GM18861 (cell line): Measurements from ENCODE around the gene CYLD.

Experiments
- ATAC-seq: cut with Tn5 transposase; IDR thresholded peaks from one replicate; pipeline ENCODE4 v1.9.1; 2021; ENCODE audit not compliant: unreplicated experiment

CYLD gene

GRCh38 chr16:50814541-50814940 lies 72.7 kb downstream of the CYLD start:
- no peak for ATAC-seq

- no peak for ATAC-seq
These were observed 73.5 kb downstream of the CYLD start for GRCh38 chr16:50815382-50815781.

GRCh38 chr16:50816901-50817555 lies 75.1 kb downstream of the CYLD start:
- ATAC-seq: no peak

GRCh38 chr16:50818380-50818779 lies 76.5 kb downstream of the CYLD start:
- no peak for ATAC-seq

- no peak for ATAC-seq
These were observed 77.8 kb downstream of the CYLD start for GRCh38 chr16:50819706-50820105.

GRCh38 chr16:50820225-50820624 lies 78.3 kb downstream of the CYLD start:
- ATAC-seq: no peak

- ATAC-seq: no peak
These were observed 79.7 kb downstream of the CYLD start for GRCh38 chr16:50821586-50821985.

GRCh38 chr16:50822671-50823070 lies 80.8 kb downstream of the CYLD start:
- ATAC-seq: no peak

GRCh38 chr16:50826797-50827316 lies 85.0 kb downstream of the CYLD start:
- ATAC-seq: no peak

- no peak for ATAC-seq
These were observed 86.3 kb downstream of the CYLD start for GRCh38 chr16:50828164-50828702.

GRCh38 chr16:50830698-50831097 lies 88.8 kb downstream of the CYLD start:
- no peak for ATAC-seq

- ATAC-seq: no peak
These were observed 89.9 kb downstream of the CYLD start for GRCh38 chr16:50831751-50832150.

GRCh38 chr16:50833929-50834328 lies 92.0 kb downstream of the CYLD start:
- ATAC-seq: no peak

GRCh38 chr16:50834701-50835100 lies 92.8 kb downstream of the CYLD start:
- no peak for ATAC-seq

GRCh38 chr16:50835358-50836060 lies 93.6 kb downstream of the CYLD start:
- no peak for ATAC-seq

GRCh38 chr16:50836121-50836621 lies 94.3 kb downstream of the CYLD start:
- ATAC-seq: no peak

GRCh38 chr16:50837324-50837723 lies 95.4 kb downstream of the CYLD start:
- ATAC-seq: no peak

GRCh38 chr16:50838165-50838564 lies 96.3 kb downstream of the CYLD start:
- ATAC-seq: no peak

GRCh38 chr16:50838885-50839284 lies 97.0 kb downstream of the CYLD start:
- no peak for ATAC-seq

- ATAC-seq: no peak
These were observed 97.5 kb downstream of the CYLD start for GRCh38 chr16:50839356-50839755.

- ATAC-seq: no peak
These were observed 98.2 kb downstream of the CYLD start for GRCh38 chr16:50839920-50840729.
